GM12875 (cell line): ENCODE data around the gene IL23R.

Source experiments
- H3K4me3 ChIP-seq: one replicate; pipeline ENCODE4 v1.5.1; 2011; ENCODE audit warnings: low read depth, low read length, control low read depth
- TF ChIP-seq, protein P1 (sequence below): IDR thresholded peaks from 2 replicates; pipeline ENCODE4 v1.5.1; 2011; ENCODE audit warnings: low read depth, mild to moderate bottlenecking, control low read depth, inconsistent platforms, low read length, moderate library complexity, borderline replicate concordance; ENCODE audit not compliant: insufficient read depth

IL23R gene

DNA sequence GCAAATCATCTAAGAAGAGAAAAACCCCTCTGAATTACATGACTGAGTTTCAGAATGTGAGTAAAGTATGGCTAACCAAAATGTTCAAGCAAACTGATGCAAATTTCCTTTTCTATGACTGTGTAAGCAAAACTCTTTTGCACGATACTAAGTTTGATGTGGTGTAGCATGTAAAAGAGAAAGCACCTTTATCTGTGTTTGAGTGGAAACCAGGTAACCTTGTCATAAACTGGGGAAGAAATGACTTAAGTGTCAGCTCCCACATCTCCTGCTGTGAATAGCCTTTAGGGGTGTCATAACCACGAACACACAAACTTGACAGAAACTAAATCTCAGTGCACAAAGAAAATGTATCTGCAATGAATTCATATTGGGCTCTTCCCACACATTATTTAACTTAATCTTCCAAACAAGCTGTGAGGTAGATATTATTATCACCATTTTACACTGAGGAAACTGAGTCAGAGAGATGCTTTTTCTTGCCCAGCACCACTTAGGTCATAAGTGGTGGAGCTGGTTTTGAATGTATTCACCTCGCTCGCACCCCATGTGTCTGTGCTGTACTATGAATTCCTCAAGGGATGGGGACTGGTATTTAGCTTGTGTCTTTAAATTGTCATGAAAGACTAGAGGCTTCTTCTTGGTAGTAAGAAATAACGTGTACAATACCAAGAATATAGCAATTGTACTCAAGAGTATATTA, 108.5 kb downstream of the IL23R start:
- TF ChIP-seq, protein P1, sequence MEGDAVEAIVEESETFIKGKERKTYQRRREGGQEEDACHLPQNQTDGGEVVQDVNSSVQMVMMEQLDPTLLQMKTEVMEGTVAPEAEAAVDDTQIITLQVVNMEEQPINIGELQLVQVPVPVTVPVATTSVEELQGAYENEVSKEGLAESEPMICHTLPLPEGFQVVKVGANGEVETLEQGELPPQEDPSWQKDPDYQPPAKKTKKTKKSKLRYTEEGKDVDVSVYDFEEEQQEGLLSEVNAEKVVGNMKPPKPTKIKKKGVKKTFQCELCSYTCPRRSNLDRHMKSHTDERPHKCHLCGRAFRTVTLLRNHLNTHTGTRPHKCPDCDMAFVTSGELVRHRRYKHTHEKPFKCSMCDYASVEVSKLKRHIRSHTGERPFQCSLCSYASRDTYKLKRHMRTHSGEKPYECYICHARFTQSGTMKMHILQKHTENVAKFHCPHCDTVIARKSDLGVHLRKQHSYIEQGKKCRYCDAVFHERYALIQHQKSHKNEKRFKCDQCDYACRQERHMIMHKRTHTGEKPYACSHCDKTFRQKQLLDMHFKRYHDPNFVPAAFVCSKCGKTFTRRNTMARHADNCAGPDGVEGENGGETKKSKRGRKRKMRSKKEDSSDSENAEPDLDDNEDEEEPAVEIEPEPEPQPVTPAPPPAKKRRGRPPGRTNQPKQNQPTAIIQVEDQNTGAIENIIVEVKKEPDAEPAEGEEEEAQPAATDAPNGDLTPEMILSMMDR: no peak
- no peak overlapping the region for H3K4me3 ChIP-seq

DNA sequence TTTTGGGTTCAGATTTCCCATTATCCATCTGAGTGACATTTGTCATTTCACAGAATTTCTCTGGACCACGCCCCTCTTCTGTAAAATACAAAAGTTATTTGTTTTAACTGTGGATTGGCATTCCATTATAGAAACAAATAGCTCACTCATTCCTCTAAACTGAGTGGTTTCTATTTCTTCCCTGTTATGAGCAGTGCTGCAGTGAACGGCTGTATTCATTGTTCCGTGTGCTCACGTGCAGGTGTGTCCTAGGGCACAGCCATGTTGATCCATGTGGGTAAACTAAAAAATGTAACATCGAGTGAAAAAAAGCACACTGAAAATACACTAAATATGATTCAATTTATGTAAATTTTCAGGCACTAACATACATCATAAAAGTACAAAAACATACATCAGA, 114.4 kb downstream of the IL23R start:
- H3K4me3 ChIP-seq: no peak overlapping the region
- TF ChIP-seq, protein P1: no peak

DNA sequence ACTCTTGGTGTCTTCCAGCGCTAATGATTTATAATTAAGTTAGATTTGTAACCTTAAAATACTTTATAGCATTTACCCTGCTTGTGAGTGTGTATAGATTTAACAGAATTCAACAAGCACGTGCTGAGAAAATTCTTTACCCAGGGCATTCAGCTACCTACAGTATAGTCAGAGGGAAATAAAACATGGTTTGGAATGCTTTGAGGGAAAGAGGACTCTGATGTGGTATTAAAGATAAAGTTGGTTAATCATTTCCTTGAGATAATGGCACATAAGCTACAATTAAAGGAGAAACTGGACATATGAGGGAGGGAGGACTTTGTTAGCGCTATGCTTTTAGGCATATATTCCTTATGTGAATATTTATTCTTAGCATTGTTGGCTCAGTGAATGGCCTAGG, 115.0 kb downstream of the IL23R start:
- no peak overlapping the region for H3K4me3 ChIP-seq
- TF ChIP-seq, protein P1: no peak

DNA sequence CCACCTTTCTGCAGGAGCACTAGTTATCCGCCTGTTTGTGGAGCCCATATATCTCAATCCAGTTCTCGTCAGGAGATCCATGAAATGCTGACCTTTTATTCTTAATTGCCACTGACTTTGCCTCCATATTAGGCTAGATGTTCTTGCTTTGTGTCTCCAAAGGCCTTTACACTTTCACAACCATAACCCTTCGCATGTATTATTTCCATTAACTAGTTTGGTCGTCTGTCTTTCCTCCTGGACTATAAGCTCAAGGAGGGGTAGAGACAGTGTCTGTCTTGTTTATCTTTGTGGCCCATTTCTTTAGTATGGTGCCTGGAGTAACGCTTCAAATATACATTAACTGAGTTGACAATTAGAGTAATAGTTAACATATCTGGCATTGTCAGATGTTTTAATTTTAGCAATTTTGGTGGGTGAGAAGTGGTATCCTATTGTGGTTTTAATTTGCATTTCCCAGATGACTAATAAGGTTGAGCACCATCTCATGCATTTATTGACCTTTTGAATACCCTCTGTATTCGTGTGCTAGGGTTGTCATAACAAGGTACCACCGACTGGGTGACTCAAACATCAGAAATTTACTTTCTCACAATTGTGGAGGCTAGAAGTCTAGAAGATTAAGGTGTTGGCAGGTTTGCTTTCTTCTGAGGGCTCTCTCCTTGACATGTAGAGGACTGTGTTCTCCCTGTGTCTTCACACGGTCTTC, 119.7 kb downstream of the IL23R start:
- TF ChIP-seq, protein P1: no peak
- no peak overlapping the region for H3K4me3 ChIP-seq

DNA sequence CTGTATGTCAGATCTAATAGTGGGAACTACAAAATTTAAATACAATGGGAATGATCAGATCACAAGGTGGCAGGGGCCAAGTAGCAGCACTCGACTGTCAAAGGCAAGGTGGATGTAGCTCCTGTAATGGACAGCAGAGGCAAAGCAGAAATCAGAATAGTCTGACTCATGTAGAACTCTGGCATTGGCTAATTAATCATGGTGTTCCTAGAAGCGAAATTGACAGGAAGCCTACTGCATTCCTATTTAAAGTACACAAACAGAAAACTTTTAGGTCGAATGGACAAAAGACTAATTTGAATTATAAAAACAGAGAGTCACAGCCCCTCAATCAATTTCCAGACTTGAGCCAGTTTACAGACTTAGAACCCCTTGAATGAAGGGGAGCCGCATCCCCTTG, 124.0 kb downstream of the IL23R start:
- no peak overlapping the region for H3K4me3 ChIP-seq
- TF ChIP-seq, protein P1: no peak

DNA sequence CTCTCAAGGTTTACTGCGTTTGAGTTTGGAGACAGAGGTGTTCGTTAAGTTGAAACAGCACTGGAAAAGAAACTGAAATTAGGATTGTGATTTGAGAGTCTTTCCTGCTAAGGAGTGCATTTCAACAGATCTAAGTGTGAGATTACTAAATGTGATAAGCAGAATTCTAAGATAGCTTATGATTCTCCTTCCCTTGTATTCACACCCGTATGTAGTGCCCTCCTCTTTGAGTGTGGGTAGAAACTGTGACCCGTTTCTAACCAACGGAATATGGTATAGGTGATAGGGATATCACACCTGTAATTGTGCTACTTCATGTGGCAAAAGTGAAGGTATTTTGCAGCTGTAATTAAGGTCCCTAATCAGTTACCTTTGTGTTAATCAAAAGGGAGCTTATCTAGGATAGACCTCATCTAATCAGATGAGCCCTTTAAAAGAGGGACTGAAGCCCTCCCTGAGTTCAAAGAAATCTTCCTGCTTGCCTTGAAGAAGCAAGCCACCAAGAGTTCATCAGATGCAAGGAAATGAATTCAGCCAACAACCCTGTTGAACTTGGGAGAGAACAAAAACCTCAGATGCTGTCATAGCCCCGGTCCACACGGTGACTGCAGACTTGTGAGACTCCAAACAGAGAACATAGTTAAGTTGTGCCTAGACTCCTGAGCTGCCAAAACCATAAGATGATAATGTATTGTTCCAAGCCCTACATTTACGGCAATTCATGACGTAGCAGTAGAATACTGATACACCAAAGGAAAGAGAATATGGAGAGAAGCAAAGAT, 128.8 kb downstream of the IL23R start:
- H3K4me3 ChIP-seq: no peak overlapping the region
- TF ChIP-seq, protein P1: no peak
